ENCODE measurements around the gene REPS1.
"Not testable (repeated sequence)": the region's sequence is repeated elsewhere in the genome, so short reads cannot be mapped to it uniquely, and the experiment has no call there.

REPS1 gene

GRCh38 chr6:138944412-138944811, 43.6 kb downstream of the REPS1 start:
- H3K4me3 Mint-ChIP-seq, result no peak overlapping the region
- peak; percentile 79 for ATAC-seq
- no peaks in the 10 kb centered on the region for H3K9me3 Mint-ChIP-seq
- peaks cover 47% of the 10 kb centered on the region for H3K4me1 Mint-ChIP-seq
- DNase-seq (ENCODE audit: low spot score in 2 of 2), result no peak
- H3K36me3 Mint-ChIP-seq, result peaks cover 79% of the 10 kb centered on the region
- H3K27ac Mint-ChIP-seq, result peak overlapping the region; percentile 34

GRCh38 chr6:138943089-138943625, 44.9 kb downstream of the REPS1 start:
- no peaks in the 10 kb centered on the region for H3K9me3 Mint-ChIP-seq
- DNase-seq (ENCODE audit: low spot score in 2 of 2) (no peak), ATAC-seq (no peak)
- H3K27ac Mint-ChIP-seq, result no peak overlapping the region
- H3K4me3 Mint-ChIP-seq, result no peak overlapping the region
- H3K36me3 Mint-ChIP-seq, result peaks cover 89% of the 10 kb centered on the region
- peaks cover 35% of the 10 kb centered on the region for H3K4me1 Mint-ChIP-seq

- H3K27ac Mint-ChIP-seq; ATAC-seq; H3K4me3 Mint-ChIP-seq; H3K4me1 Mint-ChIP-seq; H3K9me3 Mint-ChIP-seq; DNase-seq (ENCODE audit: low spot score in 2 of 2): not testable (repeated sequence)
- peaks cover 72% of the 10 kb centered on the region for H3K36me3 Mint-ChIP-seq
Observed at GRCh38 chr6:138936873-138937272, 51.2 kb downstream of the REPS1 start.

DNA sequence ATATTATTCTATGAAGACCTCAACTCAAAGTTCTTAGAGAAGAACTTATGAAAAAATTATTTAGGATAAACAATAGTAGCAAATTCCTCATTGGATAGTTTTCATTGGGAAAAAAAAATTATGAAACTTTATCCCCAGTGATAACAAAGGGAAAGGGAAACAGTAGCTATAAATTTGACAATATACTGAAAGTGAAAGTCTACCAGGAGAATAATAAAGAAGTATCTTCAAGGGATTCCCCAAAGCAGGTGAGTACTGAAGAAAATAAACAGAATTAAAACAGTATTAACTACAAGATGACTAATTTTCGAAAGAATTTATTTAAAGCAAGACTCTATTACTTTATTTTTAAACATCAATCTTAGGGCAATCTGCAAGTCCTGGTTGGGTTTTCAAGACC, 56.4 kb downstream of the REPS1 start:
- Mint-ChIP-seq H3K9me3 (no peaks in the 10 kb centered on the region), H3K4me1 (no peaks in the 10 kb centered on the region), H3K4me3 (no peak overlapping the region), H3K36me3 (peaks cover 60% of the 10 kb centered on the region), H3K27ac (no peak overlapping the region)
- DNase-seq (ENCODE audit: low spot score in 2 of 2), result no peak
- no peak for ATAC-seq

DNA sequence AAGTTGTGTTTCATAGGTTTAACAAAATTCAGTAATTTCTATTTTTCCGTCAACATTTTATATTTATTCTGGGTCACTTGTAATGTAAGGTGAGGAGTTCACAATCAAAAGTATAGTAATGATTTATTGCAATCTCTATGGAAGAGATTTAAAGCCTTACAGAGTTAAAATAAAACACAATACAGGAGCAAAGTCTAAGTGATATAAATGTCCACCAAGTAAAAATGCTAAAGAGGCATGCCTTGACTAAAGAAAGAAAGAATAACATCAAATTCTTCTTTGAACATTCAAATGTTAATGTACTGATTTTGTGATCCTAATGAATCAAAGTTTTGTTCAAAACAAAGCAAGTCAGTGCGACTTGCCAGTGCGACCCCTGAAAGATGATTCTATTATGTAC, 61.5 kb downstream of the REPS1 start:
- peaks cover 52% of the 10 kb centered on the region for H3K36me3 Mint-ChIP-seq
- no peaks in the 10 kb centered on the region for H3K4me1 Mint-ChIP-seq
- no peak for DNase-seq (ENCODE audit: low spot score in 2 of 2)

GRCh38 chr6:138925806-138926205, 62.2 kb downstream of the REPS1 start:
- DNase-seq (ENCODE audit: low spot score in 2 of 2) (no peak), ATAC-seq (no peak)
- Mint-ChIP-seq H3K27ac (no peak overlapping the region), H3K4me3 (no peak overlapping the region), H3K36me3 (peaks cover 56% of the 10 kb centered on the region), H3K9me3 (no peaks in the 10 kb centered on the region), H3K4me1 (no peaks in the 10 kb centered on the region)

More for the DNA sequence above, 61.5 kb downstream of the REPS1 start:
- ATAC-seq, result no peak
- H3K27ac Mint-ChIP-seq, result no peak overlapping the region
- H3K9me3 Mint-ChIP-seq, result no peaks in the 10 kb centered on the region
- H3K4me3 Mint-ChIP-seq, result no peak overlapping the region

DNA sequence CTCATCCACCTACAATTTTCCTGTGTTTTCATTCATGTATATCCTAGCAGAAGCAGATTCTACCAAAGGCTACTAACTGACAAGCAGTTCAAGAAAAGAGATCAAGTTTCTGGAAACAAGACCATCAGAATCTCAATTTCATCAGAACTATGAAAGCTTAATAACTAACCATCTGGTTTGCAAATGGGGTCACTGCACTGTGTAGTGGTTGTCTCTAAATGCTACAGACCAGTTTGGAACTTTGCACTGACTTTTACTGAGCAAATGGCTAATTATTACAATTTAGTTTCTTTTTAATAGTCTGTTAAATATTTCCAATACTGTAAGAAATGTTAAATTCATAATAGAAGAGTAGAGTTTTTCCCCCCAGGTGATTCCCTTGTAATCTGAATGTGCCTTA, 64.5 kb downstream of the REPS1 start:
- peaks cover 48% of the 10 kb centered on the region for H3K36me3 Mint-ChIP-seq
- no peak for DNase-seq (ENCODE audit: low spot score in 2 of 2)
- no peak for ATAC-seq
- no peaks in the 10 kb centered on the region for H3K4me1 Mint-ChIP-seq
- H3K27ac Mint-ChIP-seq, result no peak overlapping the region
- H3K9me3 Mint-ChIP-seq, result no peaks in the 10 kb centered on the region
- H3K4me3 Mint-ChIP-seq, result no peak overlapping the region

DNA sequence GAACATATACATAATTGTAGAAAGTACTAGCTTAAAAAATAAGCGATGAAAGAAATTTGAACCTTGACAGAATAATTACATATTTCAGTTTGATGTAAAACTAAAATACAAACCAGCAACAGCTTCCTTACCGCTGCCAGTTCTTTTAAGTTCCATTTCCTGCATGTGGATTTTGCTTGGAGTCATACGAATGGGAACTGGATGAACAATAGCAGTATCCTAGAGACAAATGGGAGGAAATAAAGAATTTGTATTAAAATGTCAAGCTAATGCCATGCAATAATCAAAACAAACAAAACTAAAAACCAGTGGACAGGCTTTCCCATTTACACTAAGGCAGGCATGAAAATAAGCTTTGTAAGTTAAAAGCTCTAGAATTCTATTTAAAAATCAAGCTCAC, 67.1 kb downstream of the REPS1 start:
- no peak overlapping the region for H3K4me3 Mint-ChIP-seq
- DNase-seq (ENCODE audit: low spot score in 2 of 2) (no peak), ATAC-seq (no peak)
- H3K9me3 Mint-ChIP-seq, result no peaks in the 10 kb centered on the region
- H3K4me1 Mint-ChIP-seq, result no peaks in the 10 kb centered on the region
- H3K36me3 Mint-ChIP-seq, result peaks cover 43% of the 10 kb centered on the region
- H3K27ac Mint-ChIP-seq, result no peak overlapping the region

DNA sequence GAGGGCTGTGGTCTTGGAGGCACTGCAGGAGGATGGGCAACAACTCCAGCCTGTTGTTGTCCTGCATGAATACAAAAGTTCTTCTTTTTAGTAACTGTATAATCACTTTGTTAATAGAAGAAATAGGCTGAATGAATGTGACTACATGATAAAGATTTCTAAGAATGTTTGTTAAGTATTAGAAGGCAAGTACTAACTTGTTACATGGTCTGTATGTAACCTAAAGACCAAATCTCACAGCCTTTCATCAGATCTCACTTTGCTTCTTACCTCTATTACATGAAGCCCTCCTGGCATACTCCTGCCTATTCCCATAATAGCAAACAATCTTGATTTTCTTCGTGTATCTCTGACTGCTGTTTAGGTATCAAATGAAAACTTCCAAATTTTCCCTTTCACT, 73.4 kb downstream of the REPS1 start:
- ATAC-seq, result no peak
- H3K9me3 Mint-ChIP-seq, result no peaks in the 10 kb centered on the region
- no peak overlapping the region for H3K27ac Mint-ChIP-seq

GRCh38 chr6:138912308-138912707, 75.7 kb downstream of the REPS1 start:
- ATAC-seq, result no peak
- DNase-seq (ENCODE audit: low spot score in 2 of 2), result no peak
- H3K4me3 Mint-ChIP-seq, result no peak overlapping the region
- peaks cover 100% of the 10 kb centered on the region for H3K36me3 Mint-ChIP-seq
- H3K27ac Mint-ChIP-seq, result peak overlapping the region; percentile 50
- no peaks in the 10 kb centered on the region for H3K4me1 Mint-ChIP-seq
- H3K9me3 Mint-ChIP-seq, result no peaks in the 10 kb centered on the region

More for the DNA sequence above, 73.4 kb downstream of the REPS1 start:
- H3K4me3 Mint-ChIP-seq, result no peak overlapping the region
- DNase-seq (ENCODE audit: low spot score in 2 of 2), result no peak
- H3K36me3 Mint-ChIP-seq, result peaks cover 83% of the 10 kb centered on the region
- no peaks in the 10 kb centered on the region for H3K4me1 Mint-ChIP-seq

- Mint-ChIP-seq H3K4me1 (no peaks in the 10 kb centered on the region), H3K9me3 (no peaks in the 10 kb centered on the region), H3K4me3 (no peak overlapping the region), H3K27ac (no peak overlapping the region), H3K36me3 (peaks cover 100% of the 10 kb centered on the region)
- no peak for ATAC-seq
- DNase-seq (ENCODE audit: low spot score in 2 of 2), result no peak
Observed at GRCh38 chr6:138909975-138910374, 78.1 kb downstream of the REPS1 start.

DNA sequence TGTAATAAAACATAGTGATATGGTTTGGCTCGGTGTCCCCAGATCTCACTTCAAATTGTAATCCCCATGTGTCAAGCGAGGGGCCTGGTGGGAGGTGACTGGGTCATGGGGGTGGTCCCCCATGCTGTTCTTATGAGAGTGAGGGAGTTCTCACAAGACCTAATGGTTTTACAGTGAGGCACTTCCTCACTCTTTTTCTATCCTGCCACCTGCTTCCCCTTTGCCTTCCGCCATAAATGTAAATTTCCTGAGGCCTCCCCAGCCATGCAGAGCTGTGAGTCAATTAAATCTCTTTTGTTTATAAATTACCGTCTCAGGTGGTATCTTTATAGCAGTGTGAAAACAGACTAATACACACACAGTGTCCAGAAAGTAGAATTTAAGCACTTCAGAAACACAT, 78.5 kb downstream of the REPS1 start:
- H3K4me1 Mint-ChIP-seq, result no peaks in the 10 kb centered on the region
- no peaks in the 10 kb centered on the region for H3K9me3 Mint-ChIP-seq
- H3K36me3 Mint-ChIP-seq, result peaks cover 100% of the 10 kb centered on the region
- ATAC-seq (no peak), DNase-seq (ENCODE audit: low spot score in 2 of 2) (no peak)
- H3K4me3 Mint-ChIP-seq, result no peak overlapping the region
- H3K27ac Mint-ChIP-seq, result no peak overlapping the region

DNA sequence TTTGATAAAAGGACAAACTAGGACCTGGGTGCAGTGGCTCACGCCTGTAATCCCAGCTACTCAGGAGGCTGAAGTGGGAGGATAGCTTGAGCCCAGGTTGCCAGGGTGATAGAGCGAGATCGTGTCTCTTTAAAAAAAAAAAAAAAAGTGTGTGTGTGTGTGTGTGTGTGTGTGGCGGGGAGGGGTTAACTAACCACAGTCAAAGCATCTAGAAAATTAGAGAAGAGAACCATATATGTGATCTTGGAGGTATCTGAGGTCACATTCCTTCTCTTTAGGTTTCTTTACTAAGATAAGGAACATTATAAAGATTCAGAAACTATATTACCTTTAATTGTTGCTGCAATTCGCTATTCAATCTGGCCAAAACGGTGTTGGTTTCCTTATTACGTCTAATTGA, 80.9 kb downstream of the REPS1 start:
- H3K27ac Mint-ChIP-seq, result peak overlapping the region; percentile 60
- no peaks in the 10 kb centered on the region for H3K9me3 Mint-ChIP-seq
- H3K4me3 Mint-ChIP-seq, result no peak overlapping the region
- no peaks in the 10 kb centered on the region for H3K4me1 Mint-ChIP-seq
- DNase-seq (ENCODE audit: low spot score in 2 of 2), result no peak
- H3K36me3 Mint-ChIP-seq, result peaks cover 100% of the 10 kb centered on the region
- ATAC-seq, result no peak

- ATAC-seq, result no peak
- DNase-seq (ENCODE audit: low spot score in 2 of 2), result no peak
- Mint-ChIP-seq H3K9me3 (no peaks in the 10 kb centered on the region), H3K36me3 (peaks cover 21% of the 10 kb centered on the region), H3K4me1 (no peaks in the 10 kb centered on the region), H3K4me3 (no peak overlapping the region), H3K27ac (no peak overlapping the region)
Observed at GRCh38 chr6:138897031-138897430, 91.0 kb downstream of the REPS1 start.

- Mint-ChIP-seq H3K27ac (no peak overlapping the region), H3K4me3 (no peak overlapping the region), H3K36me3 (peaks cover 13% of the 10 kb centered on the region), H3K9me3 (no peaks in the 10 kb centered on the region), H3K4me1 (no peaks in the 10 kb centered on the region)
- DNase-seq (ENCODE audit: low spot score in 2 of 2) (no peak), ATAC-seq (peak; percentile 31)
Observed at GRCh38 chr6:138896104-138896756, 91.8 kb downstream of the REPS1 start.

GRCh38 chr6:138891255-138891986, 96.6 kb downstream of the REPS1 start:
- Mint-ChIP-seq H3K4me1 (no peaks in the 10 kb centered on the region), H3K27ac (no peak overlapping the region), H3K36me3 (no peaks in the 10 kb centered on the region), H3K9me3 (no peaks in the 10 kb centered on the region), H3K4me3 (no peak overlapping the region)
- ATAC-seq, result peak; percentile 55
- DNase-seq (ENCODE audit: low spot score in 2 of 2), result no peak

All from stimulated activated effector memory CD8-positive, alpha-beta T cell treated with anti-CD3 and anti-CD28 coated beads, Interleukin-12 subunit alpha, Interleukin-12 subunit beta, amount 100 ng/mL, for 72 hours (primary cell).